ENCODE measurements around the gene PLSCR5. TPM values are rescaled to one million over a fixed set of nuclear protein-coding genes. Genes with fewer than 3 reads are reported as not detected.
A peak's percentile ranks its signal among the peaks of the same experiment; 100 is the strongest.

The PLSCR5 gene
- total and polyA plus RNA-seq, 2 experiments from 2014 or later = 3.0 to 5.0 TPM

GRCh38 chr3:146550743-146551510, 54.2 kb downstream of the PLSCR5 start:
- Histone ChIP-seq H3K36me3 (no peaks in the 10 kb centered on the region), H3K9me3 (ENCODE audit: low read depth) (no peaks in the 10 kb centered on the region), H3K27ac (no peak overlapping the region), H3K4me3 (no peak overlapping the region), H3K4me1 (ENCODE audit: low read depth) (no peaks in the 10 kb centered on the region), H3K27me3 (no peaks in the 10 kb centered on the region)
- no peak for TF ChIP-seq CTCF (IDR thresholded peaks at IDR 0.05; ENCODE audit: low read depth, low read length)
- peak in 1 of 2 donors; percentile 89 for DNase-seq (ENCODE audit: low read depth in 1 of 2, low spot score in 1 of 2)

GRCh38 chr3:146550070-146550615, 55.0 kb downstream of the PLSCR5 start:
- H3K4me1 ChIP-seq (ENCODE audit: low read depth) = no peaks in the 10 kb centered on the region
- H3K4me3 ChIP-seq = no peak overlapping the region
- TF ChIP-seq CTCF (IDR thresholded peaks at IDR 0.05; ENCODE audit: low read depth, low read length) = no peak
- H3K27me3 ChIP-seq = no peaks in the 10 kb centered on the region
- DNase-seq (ENCODE audit: low read depth in 1 of 2, low spot score in 1 of 2) = no peak
- no peaks in the 10 kb centered on the region for H3K9me3 ChIP-seq (ENCODE audit: low read depth)
- H3K27ac ChIP-seq = no peak overlapping the region
- no peaks in the 10 kb centered on the region for H3K36me3 ChIP-seq

- H3K36me3 ChIP-seq = no peaks in the 10 kb centered on the region
- H3K4me3 ChIP-seq = no peak overlapping the region
- no peaks in the 10 kb centered on the region for H3K27me3 ChIP-seq
- no peak overlapping the region for H3K27ac ChIP-seq
- H3K4me1 ChIP-seq (ENCODE audit: low read depth) = no peaks in the 10 kb centered on the region
- no peaks in the 10 kb centered on the region for H3K9me3 ChIP-seq (ENCODE audit: low read depth)
- no peak for TF ChIP-seq CTCF (IDR thresholded peaks at IDR 0.05; ENCODE audit: low read depth, low read length)
- no peak for DNase-seq (ENCODE audit: low read depth in 1 of 2, low spot score in 1 of 2)
These were observed 57.8 kb downstream of the PLSCR5 start for GRCh38 chr3:146547235-146547835.

- H3K4me3 ChIP-seq = no peak overlapping the region
- no peaks in the 10 kb centered on the region for H3K4me1 ChIP-seq (ENCODE audit: low read depth)
- no peak for TF ChIP-seq CTCF (IDR thresholded peaks at IDR 0.05; ENCODE audit: low read depth, low read length)
- no peaks in the 10 kb centered on the region for H3K9me3 ChIP-seq (ENCODE audit: low read depth)
- DNase-seq (ENCODE audit: low read depth in 1 of 2, low spot score in 1 of 2) = no peak
- no peaks in the 10 kb centered on the region for H3K27me3 ChIP-seq
- no peak overlapping the region for H3K27ac ChIP-seq
- H3K36me3 ChIP-seq = no peaks in the 10 kb centered on the region
These were observed 58.7 kb downstream of the PLSCR5 start for GRCh38 chr3:146546366-146546965.

GRCh38 chr3:146544929-146545528, 60.1 kb downstream of the PLSCR5 start:
- Histone ChIP-seq H3K27ac (peak overlapping the region; percentile 35), H3K9me3 (ENCODE audit: low read depth) (no peaks in the 10 kb centered on the region), H3K27me3 (no peaks in the 10 kb centered on the region), H3K4me1 (ENCODE audit: low read depth) (no peaks in the 10 kb centered on the region), H3K4me3 (peak overlapping the region; percentile 49), H3K36me3 (no peaks in the 10 kb centered on the region)
- no peak for TF ChIP-seq CTCF (IDR thresholded peaks at IDR 0.05; ENCODE audit: low read depth, low read length)
- DNase-seq (ENCODE audit: low read depth in 1 of 2, low spot score in 1 of 2) = no peak

Measured in cardiac muscle cell (in vitro differentiated cells and primary cell).